Measurements from ENCODE around the gene STARD8. TPM values are rescaled to one million over a fixed set of nuclear protein-coding genes. Genes with fewer than 3 reads are reported as not detected.

Gene STARD8
- total RNA-seq, 2 experiments from 2014 or later, result not detected

DNA sequence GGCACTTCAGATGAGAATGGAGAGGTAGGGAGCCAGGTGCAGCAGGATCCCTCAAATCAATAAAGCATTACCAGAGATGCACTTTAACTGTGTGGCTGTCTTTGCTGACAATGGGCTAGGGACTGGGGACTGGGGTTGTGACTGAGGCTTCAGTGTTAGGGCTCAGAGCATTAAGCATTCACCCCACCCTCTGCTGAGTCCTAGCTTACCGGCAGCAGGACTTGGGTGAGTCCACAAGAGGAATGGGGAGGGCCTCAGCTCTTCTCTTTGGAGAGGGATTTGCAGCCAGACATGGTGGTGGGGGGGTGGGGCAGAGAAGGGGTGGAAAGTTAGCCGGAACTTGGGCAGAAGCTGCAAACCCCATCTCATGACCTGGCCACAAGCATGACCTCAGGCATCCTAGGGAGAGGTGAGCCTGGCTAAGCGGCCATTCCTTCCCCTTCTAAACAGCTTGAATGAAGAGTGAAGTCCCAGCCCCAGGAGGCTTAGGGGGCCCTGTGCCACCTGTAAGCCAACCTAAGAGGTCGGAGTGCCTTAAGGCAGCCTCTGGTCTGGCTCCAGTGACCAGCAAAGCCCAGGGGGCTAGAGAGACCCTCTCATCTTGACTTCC, 78.4 kb downstream of the STARD8 start:
- Histone ChIP-seq H3K27ac (ENCODE audit: low read depth, low read length, poor library complexity, severe bottlenecking) (no peak overlapping the region), H3K79me2 (ENCODE audit: insufficient read depth, low read depth, low read length) (no peaks in the 10 kb centered on the region), H3K4me2 (ENCODE audit: low read length) (no peak overlapping the region), H4K20me1 (ENCODE audit: insufficient read depth, low read length) (no peaks in the 10 kb centered on the region), H2AFZ (ENCODE audit: low read length) (no peak overlapping the region), H3K4me1 (ENCODE audit: insufficient read depth, low read length, poor library complexity, severe bottlenecking) (no peaks in the 10 kb centered on the region), H3K9me2 (ENCODE audit: insufficient read depth, low read length) (no peaks in the 10 kb centered on the region), H3K4me3 (ENCODE audit: low read depth, low read length, poor library complexity, severe bottlenecking) (no peak overlapping the region), H3K36me3 (ENCODE audit: insufficient read depth, low read length) (no peaks in the 10 kb centered on the region), H3K9me3 (ENCODE audit: low read length) (no peaks in the 10 kb centered on the region)
- DNase-seq (ENCODE audit: low spot score), result no peak
- ChIA-PET CTCF (ENCODE audit: unreplicated experiment) (no interaction called here), POLR2A (interaction anchor here (0.7 kb wide), 1 partner anchor 546 kb away, joined by 5 read pairs; no protein-coding TSS in a partner anchor)
- BruUV-seq (replicated peaks), result no TSS peak
- intact Hi-C loops (cut with micrococcal nuclease; ENCODE audit: unreplicated experiment), result no loop called here
- TF ChIP-seq, protein P1, sequence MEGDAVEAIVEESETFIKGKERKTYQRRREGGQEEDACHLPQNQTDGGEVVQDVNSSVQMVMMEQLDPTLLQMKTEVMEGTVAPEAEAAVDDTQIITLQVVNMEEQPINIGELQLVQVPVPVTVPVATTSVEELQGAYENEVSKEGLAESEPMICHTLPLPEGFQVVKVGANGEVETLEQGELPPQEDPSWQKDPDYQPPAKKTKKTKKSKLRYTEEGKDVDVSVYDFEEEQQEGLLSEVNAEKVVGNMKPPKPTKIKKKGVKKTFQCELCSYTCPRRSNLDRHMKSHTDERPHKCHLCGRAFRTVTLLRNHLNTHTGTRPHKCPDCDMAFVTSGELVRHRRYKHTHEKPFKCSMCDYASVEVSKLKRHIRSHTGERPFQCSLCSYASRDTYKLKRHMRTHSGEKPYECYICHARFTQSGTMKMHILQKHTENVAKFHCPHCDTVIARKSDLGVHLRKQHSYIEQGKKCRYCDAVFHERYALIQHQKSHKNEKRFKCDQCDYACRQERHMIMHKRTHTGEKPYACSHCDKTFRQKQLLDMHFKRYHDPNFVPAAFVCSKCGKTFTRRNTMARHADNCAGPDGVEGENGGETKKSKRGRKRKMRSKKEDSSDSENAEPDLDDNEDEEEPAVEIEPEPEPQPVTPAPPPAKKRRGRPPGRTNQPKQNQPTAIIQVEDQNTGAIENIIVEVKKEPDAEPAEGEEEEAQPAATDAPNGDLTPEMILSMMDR (conservative IDR thresholded peaks at IDR 0.05; ENCODE audit: low read length), result no peak

DNA sequence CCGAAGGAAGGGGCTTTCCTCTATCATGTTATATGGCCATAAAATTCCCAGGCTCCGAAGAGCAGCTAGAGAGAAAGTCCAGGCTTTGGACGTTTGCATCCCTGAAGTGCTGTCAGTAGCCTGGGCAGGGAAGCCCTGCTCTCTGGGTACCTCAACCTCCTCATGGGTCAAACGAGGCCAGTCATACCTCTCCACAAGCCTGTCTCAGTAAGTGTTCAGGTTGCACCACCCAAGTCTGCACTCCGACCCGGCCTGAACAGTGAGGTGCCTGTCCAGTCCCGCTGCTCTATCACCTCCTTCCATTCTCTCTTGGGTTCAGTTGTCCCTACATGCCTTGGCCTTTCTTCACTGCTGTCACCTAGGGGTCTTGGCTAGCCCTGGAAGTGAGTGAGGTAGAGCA, 78.9 kb downstream of the STARD8 start:
- Histone ChIP-seq H3K36me3 (ENCODE audit: insufficient read depth, low read length) (no peaks in the 10 kb centered on the region), H3K79me2 (ENCODE audit: insufficient read depth, low read depth, low read length) (no peaks in the 10 kb centered on the region), H3K27ac (ENCODE audit: low read depth, low read length, poor library complexity, severe bottlenecking) (no peak overlapping the region), H3K9me2 (ENCODE audit: insufficient read depth, low read length) (no peaks in the 10 kb centered on the region), H2AFZ (ENCODE audit: low read length) (no peak overlapping the region), H3K4me3 (ENCODE audit: low read depth, low read length, poor library complexity, severe bottlenecking) (no peak overlapping the region), H4K20me1 (ENCODE audit: insufficient read depth, low read length) (no peaks in the 10 kb centered on the region), H3K9me3 (ENCODE audit: low read length) (no peaks in the 10 kb centered on the region), H3K4me2 (ENCODE audit: low read length) (no peak overlapping the region), H3K4me1 (ENCODE audit: insufficient read depth, low read length, poor library complexity, severe bottlenecking) (no peaks in the 10 kb centered on the region)
- no TSS peak for BruUV-seq (replicated peaks)
- no peak for DNase-seq (ENCODE audit: low spot score)
- intact Hi-C loops (cut with micrococcal nuclease; ENCODE audit: unreplicated experiment), result no loop called here
- ChIA-PET POLR2A (no interaction called here), CTCF (ENCODE audit: unreplicated experiment) (no interaction called here)
- no peak for TF ChIP-seq EZH2phosphoT487 (IDR thresholded peaks at IDR 0.05; ENCODE audit: borderline replicate concordance, low read depth, low read length)
- TF ChIP-seq, protein P1 (conservative IDR thresholded peaks at IDR 0.05; ENCODE audit: low read length), result no peak

DNA sequence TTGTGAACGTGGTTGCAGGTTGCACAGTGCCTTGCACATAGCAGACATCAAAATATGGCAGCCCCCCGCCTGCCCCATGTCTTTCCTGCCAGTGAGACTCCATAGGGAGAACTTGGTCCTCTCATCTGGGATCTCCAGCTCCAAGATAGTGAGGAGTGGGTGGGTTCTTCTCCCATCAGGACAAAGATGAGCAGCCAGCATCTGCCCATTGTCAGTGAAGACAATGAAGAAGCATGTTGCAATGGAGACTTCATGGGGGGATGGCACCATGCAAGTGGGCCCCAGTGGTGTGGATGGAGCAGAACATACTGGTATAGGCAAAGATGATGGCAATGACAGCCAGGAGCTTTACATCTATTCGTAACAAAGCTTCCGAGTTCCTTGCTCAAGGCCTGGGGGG, 80.2 kb downstream of the STARD8 start:
- Histone ChIP-seq H3K79me2 (ENCODE audit: insufficient read depth, low read depth, low read length) (no peaks in the 10 kb centered on the region), H3K9me2 (ENCODE audit: insufficient read depth, low read length) (no peaks in the 10 kb centered on the region), H4K20me1 (ENCODE audit: insufficient read depth, low read length) (no peaks in the 10 kb centered on the region), H2AFZ (ENCODE audit: low read length) (no peak overlapping the region), H3K4me2 (ENCODE audit: low read length) (no peak overlapping the region), H3K27ac (ENCODE audit: low read depth, low read length, poor library complexity, severe bottlenecking) (no peak overlapping the region), H3K36me3 (ENCODE audit: insufficient read depth, low read length) (no peaks in the 10 kb centered on the region), H3K9me3 (ENCODE audit: low read length) (no peaks in the 10 kb centered on the region), H3K4me3 (ENCODE audit: low read depth, low read length, poor library complexity, severe bottlenecking) (no peak overlapping the region), H3K4me1 (ENCODE audit: insufficient read depth, low read length, poor library complexity, severe bottlenecking) (no peaks in the 10 kb centered on the region)
- no TSS peak for BruUV-seq (replicated peaks)
- TF ChIP-seq, protein P1 (conservative IDR thresholded peaks at IDR 0.05; ENCODE audit: low read length), result no peak
- no peak for TF ChIP-seq EZH2phosphoT487 (IDR thresholded peaks at IDR 0.05; ENCODE audit: borderline replicate concordance, low read depth, low read length)
- DNase-seq (ENCODE audit: low spot score), result no peak
- ChIA-PET CTCF (ENCODE audit: unreplicated experiment) (no interaction called here), POLR2A (no interaction called here)
- intact Hi-C loops (cut with micrococcal nuclease; ENCODE audit: unreplicated experiment), result no loop called here

All from OCI-LY7 (cell line).